ENCODE results near the gene IGF1.
A peak's percentile ranks its signal among the peaks of the same experiment; 100 is the strongest.

IGF1 gene

DNA sequence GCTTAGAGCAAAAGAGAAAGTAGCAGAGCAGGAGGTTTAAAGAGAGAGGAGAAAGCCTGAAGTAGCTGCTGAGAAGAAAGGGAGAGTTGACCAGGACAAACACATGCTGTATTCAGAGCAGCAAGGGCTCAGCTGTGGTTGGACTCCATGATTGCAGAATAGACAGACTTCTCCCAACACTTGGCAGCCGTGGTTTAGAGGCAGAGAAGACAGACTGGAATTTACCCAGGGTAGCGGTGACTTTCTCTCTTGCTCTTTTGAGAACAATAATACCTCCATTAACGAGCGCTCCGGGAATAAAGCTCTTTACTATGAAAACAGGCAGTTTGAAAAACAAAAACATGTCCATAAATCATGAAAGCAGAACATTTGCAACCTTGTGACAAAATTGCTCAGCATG is 21.4 kb upstream of the IGF1 start:
- DNase-seq (ENCODE audit: extremely low read depth, low read depth): no peak
- TF ChIP-seq, protein P1, sequence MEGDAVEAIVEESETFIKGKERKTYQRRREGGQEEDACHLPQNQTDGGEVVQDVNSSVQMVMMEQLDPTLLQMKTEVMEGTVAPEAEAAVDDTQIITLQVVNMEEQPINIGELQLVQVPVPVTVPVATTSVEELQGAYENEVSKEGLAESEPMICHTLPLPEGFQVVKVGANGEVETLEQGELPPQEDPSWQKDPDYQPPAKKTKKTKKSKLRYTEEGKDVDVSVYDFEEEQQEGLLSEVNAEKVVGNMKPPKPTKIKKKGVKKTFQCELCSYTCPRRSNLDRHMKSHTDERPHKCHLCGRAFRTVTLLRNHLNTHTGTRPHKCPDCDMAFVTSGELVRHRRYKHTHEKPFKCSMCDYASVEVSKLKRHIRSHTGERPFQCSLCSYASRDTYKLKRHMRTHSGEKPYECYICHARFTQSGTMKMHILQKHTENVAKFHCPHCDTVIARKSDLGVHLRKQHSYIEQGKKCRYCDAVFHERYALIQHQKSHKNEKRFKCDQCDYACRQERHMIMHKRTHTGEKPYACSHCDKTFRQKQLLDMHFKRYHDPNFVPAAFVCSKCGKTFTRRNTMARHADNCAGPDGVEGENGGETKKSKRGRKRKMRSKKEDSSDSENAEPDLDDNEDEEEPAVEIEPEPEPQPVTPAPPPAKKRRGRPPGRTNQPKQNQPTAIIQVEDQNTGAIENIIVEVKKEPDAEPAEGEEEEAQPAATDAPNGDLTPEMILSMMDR (IDR thresholded peaks at IDR 0.05; ENCODE audit: low read depth, low read length): no peak

DNA sequence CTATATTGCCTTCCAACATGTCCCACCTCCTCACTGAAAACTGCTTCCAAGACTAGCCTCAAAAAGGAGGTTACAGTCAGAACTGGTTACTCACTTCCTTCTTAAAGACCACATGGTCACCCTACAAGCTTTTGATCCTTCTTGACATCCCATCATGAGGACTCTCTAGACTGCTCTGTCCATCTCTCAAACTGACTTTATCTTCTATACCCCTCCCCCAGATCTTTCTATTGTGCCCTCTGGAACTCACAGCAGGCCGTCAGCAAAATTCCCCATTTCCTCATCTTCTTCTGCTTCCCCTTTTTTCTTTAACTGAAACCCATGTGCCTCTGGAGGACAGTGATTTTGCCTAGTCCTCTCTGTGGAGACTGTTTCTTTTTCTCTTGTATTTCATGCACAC is 18.1 kb upstream of the IGF1 start:
- DNase-seq (ENCODE audit: extremely low read depth, low read depth): no peak
- TF ChIP-seq, protein P1 (IDR thresholded peaks at IDR 0.05; ENCODE audit: low read depth, low read length): no peak

DNA sequence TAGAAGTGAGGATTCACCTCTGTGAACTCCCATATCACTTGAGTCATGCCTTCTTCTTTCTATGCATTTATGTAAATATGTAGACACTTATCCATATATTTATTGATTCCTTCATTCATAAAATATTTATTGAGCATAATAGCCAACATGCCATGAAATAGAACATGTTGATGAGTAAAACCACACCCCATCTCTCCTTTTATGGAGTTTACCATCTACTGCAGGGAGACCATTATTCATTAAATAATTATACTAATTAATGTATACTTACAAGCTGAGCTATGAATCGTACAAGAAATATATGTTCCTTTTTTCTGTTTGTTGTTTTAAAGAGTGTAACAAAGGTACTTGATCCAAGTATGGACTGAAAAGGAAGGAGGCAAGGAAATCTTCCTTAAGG is 17.4 kb upstream of the IGF1 start:
- TF ChIP-seq, protein P1 (IDR thresholded peaks at IDR 0.05; ENCODE audit: low read depth, low read length): no peak
- no peak for DNase-seq (ENCODE audit: extremely low read depth, low read depth)

DNA sequence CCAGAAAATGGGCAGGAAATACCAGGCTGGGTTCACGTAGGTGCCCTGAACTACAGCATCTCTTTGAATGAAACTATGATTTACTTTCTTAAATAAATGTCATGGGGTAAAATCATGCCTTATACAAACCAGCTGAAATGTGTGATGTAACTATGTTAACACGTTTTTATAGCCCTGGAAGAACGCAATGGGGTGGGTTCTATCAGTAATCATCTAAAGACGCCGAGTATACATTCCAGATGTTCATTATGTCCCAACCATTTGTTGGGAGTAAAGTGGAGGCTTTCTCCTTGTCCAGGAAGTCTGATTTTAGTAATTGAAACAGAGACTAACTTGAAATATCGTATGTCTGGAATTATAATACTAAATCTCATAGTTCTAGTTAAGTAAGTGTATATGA is 16.2 kb upstream of the IGF1 start:
- DNase-seq (ENCODE audit: extremely low read depth, low read depth): no peak
- TF ChIP-seq, protein P1 (IDR thresholded peaks at IDR 0.05; ENCODE audit: low read depth, low read length): no peak

DNA sequence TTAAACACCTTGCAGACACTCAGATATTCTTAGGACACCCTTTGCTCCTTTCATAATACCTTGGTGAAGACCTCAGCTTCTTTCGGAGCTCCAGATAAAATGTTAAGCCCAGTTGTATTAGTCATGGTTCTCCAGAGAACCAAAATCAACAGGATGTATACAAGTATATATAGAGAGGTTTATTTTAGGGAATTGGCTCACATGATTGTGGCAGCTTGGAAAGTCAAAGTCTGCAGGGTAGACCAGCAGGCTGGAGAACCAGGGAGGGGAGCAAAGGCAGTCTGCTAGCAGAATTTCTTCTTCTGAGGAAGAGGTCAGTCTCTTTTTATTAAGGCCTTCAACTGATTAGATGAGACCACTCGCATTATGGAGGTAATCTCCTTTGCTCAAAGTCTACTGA is 6.9 kb upstream of the IGF1 start:
- DNase-seq (ENCODE audit: extremely low read depth, low read depth): no peak
- TF ChIP-seq, protein P1 (IDR thresholded peaks at IDR 0.05; ENCODE audit: low read depth, low read length): no peak

DNA sequence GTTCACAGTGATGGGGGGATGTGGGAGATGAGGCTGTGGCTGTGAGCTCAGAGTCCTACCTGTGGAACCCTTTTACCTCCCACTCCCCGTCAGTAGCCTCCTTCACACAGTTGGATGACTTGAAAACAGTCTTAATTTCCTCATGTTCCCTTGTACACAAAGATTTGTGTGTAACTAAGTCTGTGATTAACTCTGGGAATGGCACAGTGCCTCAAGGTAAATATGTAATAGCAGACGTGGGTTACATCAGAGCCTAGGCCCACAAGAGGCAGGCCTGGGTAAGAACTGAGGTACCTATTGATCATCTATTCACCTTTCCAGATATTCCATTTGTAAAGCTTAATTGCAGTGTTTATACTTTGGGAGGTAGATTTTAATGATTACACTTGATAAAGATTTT is 5.8 kb upstream of the IGF1 start:
- TF ChIP-seq, protein P1 (IDR thresholded peaks at IDR 0.05; ENCODE audit: low read depth, low read length): no peak
- no peak for DNase-seq (ENCODE audit: extremely low read depth, low read depth)

DNA sequence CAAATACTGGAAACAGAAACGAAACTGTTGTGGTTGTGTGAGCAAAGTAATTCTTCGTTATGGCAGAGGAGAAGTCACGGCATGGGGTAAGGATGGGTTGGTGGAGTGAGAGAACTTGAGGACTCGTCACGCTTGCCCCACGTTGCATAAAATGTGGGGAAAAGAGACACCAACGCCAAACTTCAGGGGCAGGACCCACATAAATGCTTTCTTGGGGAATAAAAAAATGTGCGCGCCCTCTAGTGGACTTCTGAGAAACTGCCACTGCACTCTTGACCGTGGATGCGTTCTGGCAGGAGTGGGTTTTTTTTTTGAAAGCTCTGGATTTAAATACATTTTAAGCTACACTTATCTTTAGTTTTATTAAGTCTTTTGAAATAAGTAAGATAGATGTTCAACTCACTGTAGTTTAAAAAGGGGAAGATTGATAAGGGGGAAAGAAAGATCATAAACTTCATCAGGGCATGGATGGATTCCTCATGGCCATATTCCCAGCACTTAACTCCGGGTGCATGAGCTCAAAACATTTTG is 4.1 kb upstream of the IGF1 start:
- TF ChIP-seq, protein P1 (IDR thresholded peaks at IDR 0.05; ENCODE audit: low read depth, low read length): peak; percentile 94
- DNase-seq (ENCODE audit: extremely low read depth, low read depth): peak; percentile 65

All from AG09319 (cell line).